ENCODE data around the gene USP17L19.
"Not testable (repeated sequence)": the region's sequence is repeated elsewhere in the genome, so short reads cannot be mapped to it uniquely, and the experiment has no call there.

Gene USP17L19, protein sequence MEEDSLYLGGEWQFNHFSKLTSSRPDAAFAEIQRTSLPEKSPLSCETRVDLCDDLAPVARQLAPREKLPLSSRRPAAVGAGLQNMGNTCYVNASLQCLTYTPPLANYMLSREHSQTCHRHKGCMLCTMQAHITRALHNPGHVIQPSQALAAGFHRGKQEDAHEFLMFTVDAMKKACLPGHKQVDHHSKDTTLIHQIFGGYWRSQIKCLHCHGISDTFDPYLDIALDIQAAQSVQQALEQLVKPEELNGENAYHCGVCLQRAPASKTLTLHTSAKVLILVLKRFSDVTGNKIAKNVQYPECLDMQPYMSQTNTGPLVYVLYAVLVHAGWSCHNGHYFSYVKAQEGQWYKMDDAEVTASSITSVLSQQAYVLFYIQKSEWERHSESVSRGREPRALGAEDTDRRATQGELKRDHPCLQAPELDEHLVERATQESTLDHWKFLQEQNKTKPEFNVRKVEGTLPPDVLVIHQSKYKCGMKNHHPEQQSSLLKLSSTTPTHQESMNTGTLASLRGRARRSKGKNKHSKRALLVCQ

DNA sequence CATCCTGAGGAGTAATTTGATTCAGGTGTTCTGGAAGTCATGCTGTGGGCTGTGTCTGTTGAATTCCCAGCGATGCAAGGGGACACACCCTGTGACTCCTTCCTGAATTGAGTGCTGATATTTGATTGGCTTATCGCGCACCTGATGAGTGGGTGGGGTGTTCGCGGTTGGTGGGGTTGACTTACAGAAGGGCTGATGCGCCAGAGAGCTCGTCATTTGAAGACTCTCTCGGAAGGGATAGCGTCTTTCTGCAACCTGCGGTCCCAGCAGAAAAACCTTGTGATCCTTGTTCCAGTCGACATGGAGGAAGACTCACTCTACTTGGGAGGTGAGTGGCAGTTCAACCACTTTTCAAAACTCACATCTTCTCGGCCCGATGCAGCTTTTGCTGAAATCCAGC, at the start of gene USP17L19:
TSS of gene USP17L19 (plus strand) at position 301 of the 400 bp plus-strand sequence. CDS start at position 301, 0 bp downstream.
- DNase-seq = not testable (repeated sequence)

DNA sequence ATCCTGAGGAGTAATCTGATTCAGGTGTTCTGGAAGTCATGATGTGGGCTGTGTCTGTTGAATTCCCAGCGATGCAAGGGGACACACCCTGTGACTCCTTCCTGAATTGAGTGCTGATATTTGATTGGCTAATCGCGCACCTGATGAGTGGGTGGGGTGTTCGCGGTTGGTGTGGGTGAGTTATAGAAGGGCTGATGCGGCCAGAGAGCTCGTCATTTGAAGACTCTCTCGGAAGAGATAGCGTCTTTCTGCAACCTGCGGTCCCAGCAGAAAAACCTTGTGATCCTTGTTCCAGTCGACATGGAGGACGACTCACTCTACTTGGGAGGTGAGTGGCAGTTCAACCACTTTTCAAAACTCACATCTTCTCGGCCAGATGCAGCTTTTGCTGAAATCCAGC, 42.8 kb upstream of the USP17L19 start, which contains the start of gene USP17L10:
TSS of gene USP17L10 (plus strand) at position 301 of the 400 bp plus-strand sequence. CDS start at position 301, 0 bp downstream.
- not testable (repeated sequence) for DNase-seq

DNA sequence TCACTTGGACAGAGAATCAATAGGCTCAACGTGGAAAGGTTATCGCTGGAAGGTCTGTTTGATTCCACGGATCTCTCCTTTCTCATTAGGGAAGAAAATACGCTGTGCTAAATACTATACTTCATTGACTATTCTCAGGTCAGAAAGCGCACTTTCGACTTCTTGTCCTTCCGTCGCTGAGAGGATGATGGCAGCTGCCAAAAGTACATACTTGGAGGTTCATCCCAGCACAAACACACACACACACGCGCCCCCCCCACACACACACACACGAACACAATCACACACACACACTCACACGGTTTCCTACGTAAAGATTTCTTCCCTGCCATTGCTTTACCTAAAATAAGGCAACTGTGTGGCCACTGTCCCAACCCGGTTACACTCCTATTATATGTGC, 38.5 kb upstream of the USP17L19 start:
- DNase-seq = not testable (repeated sequence)

DNA sequence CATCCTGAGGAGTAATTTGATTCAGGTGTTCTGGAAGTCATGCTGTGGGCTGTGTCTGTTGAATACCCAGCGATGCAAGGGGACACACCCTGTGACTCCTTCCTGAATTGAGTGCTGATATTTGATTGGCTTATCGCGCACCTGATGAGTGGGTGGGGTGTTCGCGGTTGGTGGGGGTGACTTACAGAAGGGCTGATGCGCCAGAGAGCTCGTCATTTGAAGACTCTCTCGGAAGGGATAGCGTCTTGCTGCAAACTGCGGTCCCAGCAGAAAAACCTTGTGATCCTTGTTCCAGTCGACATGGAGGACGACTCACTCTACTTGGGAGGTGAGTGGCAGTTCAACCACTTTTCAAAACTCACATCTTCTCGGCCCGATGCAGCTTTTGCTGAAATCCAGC, 38.1 kb upstream of the USP17L19 start, which contains the start of gene USP17L11:
TSS of gene USP17L11 (plus strand) at position 301 of the 400 bp plus-strand sequence. CDS start at position 301, 0 bp downstream.
- DNase-seq = not testable (repeated sequence)

DNA sequence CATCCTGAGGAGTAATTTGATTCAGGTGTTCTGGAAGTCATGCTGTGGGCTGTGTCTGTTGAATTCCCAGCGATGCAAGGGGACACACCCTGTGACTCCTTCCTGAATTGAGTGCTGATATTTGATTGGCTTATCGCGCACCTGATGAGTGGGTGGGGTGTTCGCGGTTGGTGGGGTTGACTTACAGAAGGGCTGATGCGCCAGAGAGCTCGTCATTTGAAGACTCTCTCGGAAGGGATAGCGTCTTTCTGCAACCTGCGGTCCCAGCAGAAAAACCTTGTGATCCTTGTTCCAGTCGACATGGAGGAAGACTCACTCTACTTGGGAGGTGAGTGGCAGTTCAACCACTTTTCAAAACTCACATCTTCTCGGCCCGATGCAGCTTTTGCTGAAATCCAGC, 33.3 kb upstream of the USP17L19 start, which contains the start of gene USP17L12:
TSS of gene USP17L12 (plus strand) at position 301 of the 400 bp plus-strand sequence. CDS start at position 301, 0 bp downstream.
- not testable (repeated sequence) for DNase-seq

DNA sequence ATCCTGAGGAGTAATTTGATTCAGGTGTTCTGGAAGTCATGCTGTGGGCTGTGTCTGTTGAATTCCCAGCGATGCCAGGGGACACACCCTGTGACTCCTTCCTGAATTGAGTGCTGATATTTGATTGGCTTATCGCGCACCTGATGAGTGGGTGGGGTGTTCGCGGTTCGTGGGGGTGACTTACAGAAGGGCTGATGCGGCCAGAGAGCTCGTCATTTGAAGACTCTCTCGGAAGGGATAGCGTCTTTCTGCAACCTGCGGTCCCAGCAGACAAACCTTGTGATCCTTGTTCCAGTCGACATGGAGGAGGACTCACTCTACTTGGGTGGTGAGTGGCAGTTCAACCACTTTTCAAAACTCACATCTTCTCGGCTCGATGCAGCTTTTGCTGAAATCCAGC, 28.6 kb upstream of the USP17L19 start, which contains the start of gene USP17L13:
TSS of gene USP17L13 (plus strand) at position 301 of the 400 bp plus-strand sequence. CDS start at position 301, 0 bp downstream.
- not testable (repeated sequence) for DNase-seq

DNA sequence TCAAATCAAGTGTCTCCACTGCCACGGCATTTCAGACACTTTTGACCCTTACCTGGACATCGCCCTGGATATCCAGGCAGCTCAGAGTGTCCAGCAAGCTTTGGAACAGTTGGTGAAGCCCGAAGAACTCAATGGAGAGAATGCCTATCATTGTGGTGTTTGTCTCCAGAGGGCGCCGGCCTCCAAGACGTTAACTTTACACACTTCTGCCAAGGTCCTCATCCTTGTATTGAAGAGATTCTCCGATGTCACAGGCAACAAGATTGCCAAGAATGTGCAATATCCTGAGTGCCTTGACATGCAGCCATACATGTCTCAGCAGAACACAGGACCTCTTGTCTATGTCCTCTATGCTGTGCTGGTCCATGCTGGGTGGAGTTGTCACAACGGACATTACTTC, 22.9 kb upstream of the USP17L19 start:
- DNase-seq = not testable (repeated sequence)

DNA sequence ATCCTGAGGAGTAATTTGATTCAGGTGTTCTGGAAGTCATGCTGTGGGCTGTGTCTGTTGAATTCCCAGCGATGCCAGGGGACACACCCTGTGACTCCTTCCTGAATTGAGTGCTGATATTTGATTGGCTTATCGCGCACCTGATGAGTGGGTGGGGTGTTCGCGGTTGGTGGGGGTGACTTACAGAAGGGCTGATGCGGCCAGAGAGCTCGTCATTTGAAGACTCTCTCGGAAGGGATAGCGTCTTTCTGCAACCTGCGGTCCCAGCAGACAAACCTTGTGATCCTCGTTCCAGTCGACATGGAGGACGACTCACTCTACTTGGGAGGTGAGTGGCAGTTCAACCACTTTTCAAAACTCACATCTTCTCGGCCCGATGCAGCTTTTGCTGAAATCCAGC, 19.1 kb upstream of the USP17L19 start, which contains the start of gene USP17L15:
TSS of gene USP17L15 (plus strand) at position 301 of the 400 bp plus-strand sequence. CDS start at position 301, 0 bp downstream.
- DNase-seq = not testable (repeated sequence)

DNA sequence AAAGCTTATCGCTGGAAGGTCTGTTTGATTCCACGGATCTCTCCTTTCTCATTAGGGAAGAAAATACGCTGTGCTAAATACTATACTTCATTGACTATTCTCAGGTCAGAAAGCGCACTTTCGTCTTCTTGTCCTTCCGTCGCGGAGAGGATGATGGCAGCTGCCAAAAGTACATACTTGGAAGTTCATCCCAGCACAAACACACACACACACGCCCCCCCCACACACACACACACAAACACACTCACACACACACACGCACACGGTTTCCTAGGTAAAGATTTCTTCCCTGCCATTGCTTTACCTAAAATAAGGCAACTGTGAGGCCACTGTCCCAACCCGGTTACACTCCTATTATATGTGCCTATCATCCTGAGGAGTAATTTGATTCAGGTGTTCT, 14.7 kb upstream of the USP17L19 start:
- DNase-seq = not testable (repeated sequence)

DNA sequence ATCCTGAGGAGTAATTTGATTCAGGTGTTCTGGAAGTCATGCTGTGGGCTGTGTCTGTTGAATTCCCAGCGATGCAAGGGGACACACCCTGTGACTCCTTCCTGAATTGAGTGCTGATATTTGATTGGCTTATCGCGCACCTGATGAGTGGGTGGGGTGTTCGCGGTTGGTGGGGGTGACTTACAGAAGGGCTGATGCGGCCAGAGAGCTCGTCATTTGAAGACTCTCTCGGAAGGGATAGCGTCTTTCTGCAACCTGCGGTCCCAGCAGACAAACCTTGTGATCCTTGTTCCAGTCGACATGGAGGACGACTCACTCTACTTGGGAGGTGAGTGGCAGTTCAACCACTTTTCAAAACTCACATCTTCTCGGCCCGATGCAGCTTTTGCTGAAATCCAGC, 9.6 kb upstream of the USP17L19 start, which contains the start of gene USP17L17:
TSS of gene USP17L17 (plus strand) at position 301 of the 400 bp plus-strand sequence. CDS start at position 301, 0 bp downstream.
- not testable (repeated sequence) for DNase-seq

DNA sequence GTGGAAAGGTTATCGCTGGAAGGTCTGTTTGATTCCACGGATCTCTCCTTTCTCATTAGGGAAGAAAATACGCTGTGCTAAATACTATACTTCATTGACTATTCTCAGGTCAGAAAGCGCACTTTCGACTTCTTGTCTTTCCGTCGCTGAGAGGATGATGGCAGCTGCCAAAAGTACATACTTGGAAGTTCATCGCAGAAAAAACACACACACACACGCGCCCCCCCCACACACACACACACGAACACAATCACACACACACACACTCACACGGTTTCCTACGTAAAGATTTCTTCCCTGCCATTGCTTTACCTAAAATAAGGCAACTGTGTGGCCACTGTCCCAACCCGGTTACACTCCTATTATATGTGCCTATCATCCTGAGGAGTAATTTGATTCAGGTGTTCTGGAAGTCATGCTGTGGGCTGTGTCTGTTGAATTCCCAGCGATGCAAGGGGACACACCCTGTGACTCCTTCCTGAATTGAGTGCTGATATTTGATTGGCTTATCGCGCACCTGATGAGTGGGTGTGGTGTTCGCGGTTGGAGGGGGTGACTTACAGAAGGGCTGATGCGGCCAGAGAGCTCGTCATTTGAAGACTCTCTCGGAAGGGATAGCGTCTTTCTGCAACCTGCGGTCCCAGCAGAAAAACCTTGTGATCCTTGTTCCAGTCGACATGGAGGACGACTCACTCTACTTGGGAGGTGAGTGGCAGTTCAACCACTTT, 5.1 kb upstream of the USP17L19 start, which contains the start of gene USP17L18:
TSS of gene USP17L18 (plus strand) at position 678 of the 728 bp plus-strand sequence. CDS start at position 678, 0 bp downstream.
- DNase-seq = not testable (repeated sequence)

DNA sequence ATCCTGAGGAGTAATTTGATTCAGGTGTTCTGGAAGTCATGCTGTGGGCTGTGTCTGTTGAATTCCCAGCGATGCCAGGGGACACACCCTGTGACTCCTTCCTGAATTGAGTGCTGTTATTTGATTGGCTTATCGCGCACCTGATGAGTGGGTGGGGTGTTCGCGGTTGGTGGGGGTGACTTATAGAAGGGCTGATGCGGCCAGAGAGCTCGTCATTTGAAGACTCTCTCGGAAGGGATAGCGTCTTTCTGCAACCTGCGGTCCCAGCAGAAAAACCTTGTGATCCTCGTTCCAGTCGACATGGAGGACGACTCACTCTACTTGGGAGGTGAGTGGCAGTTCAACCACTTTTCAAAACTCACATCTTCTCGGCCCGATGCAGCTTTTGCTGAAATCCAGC, 4.6 kb downstream of the USP17L19 start, which contains the start of gene USP17L20:
TSS of gene USP17L20 (plus strand) at position 301 of the 400 bp plus-strand sequence. CDS start at position 301, 0 bp downstream.
- DNase-seq = not testable (repeated sequence)

DNA sequence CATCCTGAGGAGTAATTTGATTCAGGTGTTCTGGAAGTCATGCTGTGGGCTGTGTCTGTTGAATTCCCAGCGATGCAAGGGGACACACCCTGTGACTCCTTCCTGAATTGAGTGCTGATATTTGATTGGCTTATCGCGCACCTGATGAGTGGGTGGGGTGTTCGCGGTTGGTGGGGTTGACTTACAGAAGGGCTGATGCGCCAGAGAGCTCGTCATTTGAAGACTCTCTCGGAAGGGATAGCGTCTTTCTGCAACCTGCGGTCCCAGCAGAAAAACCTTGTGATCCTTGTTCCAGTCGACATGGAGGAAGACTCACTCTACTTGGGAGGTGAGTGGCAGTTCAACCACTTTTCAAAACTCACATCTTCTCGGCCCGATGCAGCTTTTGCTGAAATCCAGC, 9.4 kb downstream of the USP17L19 start, which contains the start of gene USP17L21:
TSS of gene USP17L21 (plus strand) at position 301 of the 400 bp plus-strand sequence. CDS start at position 301, 0 bp downstream.
- DNase-seq = not testable (repeated sequence)

DNA sequence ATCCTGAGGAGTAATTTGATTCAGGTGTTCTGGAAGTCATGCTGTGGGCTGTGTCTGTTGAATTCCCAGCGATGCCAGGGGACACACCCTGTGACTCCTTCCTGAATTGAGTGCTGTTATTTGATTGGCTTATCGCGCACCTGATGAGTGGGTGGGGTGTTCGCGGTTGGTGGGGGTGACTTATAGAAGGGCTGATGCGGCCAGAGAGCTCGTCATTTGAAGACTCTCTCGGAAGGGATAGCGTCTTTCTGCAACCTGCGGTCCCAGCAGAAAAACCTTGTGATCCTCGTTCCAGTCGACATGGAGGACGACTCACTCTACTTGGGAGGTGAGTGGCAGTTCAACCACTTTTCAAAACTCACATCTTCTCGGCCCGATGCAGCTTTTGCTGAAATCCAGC, 14.1 kb downstream of the USP17L19 start, which contains the start of gene USP17L22:
TSS of gene USP17L22 (plus strand) at position 301 of the 400 bp plus-strand sequence. CDS start at position 301, 0 bp downstream.
- DNase-seq = not testable (repeated sequence)

DNA sequence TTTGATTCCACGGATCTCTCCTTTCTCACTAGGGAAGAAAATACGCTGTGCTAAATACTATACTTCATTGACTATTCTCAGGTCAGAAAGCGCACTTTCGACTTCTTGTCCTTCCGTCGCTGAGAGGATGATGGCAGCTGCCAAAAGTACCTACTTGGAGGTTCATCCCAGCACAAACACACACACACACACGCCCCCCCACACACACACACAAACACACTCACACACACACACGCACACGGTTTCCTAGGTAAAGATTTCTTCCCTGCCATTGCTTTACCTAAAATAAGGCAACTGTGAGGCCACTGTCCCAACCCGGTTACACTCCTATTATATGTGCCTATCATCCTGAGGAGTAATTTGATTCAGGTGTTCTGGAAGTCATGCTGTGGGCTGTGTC, 18.5 kb downstream of the USP17L19 start:
- not testable (repeated sequence) for DNase-seq

Data from erythroblast (primary cell).